ENCODE results near the gene PLCD1.
"Not testable (repeated sequence)": the region's sequence is repeated elsewhere in the genome, so short reads cannot be mapped to it uniquely, and the experiment has no call there.

PLCD1 gene

DNA sequence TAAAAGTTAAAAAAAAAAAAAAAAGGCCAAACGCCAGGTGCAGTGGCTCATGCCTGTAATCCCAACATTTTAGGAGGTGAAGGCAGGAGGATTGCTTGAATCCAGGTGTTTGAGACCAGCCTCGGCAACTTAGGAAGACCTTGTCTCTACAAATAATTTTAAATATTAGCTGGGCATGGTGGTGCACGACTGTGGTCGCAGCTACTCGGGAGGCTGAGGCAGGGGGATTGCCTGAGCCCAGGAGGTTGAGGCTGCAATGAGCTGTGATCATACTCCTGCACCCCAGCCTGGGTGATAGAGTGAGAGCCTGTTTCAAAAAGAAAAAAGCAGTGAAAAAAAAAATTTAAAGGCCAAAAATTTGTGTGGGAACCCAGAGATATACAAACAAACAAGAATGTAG is 6.8 kb upstream of the PLCD1 start:
- no peak for DNase-seq

DNA sequence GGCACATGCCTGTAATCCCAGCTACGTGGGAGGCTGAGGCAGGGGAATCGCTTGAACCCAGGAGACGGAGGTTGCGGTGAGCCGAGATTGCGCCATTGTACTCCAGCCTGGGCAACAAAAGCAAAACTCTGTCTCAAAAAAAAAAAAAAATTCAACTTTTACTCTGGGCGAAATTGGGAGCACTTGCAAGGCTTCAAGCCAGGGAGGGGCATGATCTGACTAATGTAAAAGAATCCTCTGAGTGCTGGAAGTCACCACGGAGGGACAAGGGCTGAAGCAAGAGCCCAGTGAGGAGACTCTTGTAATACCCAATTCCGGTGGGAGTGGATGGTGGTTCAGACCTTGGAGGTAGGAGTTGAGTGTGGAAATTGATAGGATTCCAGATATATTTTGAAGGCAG is 4.9 kb upstream of the PLCD1 start:
- DNase-seq, result not testable (repeated sequence)

DNA sequence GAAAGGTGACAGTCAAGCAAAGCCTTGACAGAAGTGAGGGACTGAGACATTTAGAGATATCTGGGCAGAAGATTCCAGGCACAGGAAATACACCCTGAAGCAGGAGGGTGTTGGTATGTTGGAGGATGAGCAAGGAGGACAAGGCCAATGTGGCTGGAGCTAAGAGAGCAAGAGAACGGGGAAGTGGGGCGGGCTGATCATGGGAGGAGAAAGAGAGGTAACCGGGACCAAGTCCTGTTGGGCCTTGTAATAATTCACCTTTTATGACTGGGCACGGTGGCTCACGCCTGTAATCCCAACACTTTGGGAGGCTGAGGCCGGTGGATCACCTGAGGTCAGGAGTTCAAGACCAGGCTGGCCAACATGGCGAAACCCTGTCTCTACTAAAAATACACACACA is 4.1 kb upstream of the PLCD1 start:
- not testable (repeated sequence) for DNase-seq

DNA sequence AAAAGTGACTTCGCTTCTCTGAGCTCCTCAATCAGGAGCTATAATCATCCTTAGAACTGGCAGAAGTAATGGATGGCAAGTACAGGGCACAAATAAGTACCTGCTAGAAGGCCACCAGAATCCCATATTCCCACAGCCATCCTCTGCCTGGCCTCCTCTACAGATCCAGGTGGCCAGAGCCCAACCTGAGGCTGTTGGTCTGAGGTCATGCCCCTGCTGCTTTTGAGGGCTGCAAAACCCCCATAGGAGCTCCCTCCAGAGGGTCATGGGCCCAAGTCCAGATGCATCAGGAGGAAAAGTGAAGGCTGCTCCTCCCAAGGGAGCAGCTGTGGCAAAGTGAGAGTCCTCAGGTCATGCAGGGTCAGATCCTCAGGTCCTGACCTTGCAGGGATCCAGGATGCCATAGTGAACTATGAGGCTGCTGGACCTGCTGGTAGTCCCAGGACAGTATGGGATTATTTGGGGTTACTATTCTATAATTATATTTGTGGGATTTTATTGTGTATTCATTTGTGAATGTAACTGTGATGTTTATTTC is 3.0 kb upstream of the PLCD1 start:
- DNase-seq, result no peak

DNA sequence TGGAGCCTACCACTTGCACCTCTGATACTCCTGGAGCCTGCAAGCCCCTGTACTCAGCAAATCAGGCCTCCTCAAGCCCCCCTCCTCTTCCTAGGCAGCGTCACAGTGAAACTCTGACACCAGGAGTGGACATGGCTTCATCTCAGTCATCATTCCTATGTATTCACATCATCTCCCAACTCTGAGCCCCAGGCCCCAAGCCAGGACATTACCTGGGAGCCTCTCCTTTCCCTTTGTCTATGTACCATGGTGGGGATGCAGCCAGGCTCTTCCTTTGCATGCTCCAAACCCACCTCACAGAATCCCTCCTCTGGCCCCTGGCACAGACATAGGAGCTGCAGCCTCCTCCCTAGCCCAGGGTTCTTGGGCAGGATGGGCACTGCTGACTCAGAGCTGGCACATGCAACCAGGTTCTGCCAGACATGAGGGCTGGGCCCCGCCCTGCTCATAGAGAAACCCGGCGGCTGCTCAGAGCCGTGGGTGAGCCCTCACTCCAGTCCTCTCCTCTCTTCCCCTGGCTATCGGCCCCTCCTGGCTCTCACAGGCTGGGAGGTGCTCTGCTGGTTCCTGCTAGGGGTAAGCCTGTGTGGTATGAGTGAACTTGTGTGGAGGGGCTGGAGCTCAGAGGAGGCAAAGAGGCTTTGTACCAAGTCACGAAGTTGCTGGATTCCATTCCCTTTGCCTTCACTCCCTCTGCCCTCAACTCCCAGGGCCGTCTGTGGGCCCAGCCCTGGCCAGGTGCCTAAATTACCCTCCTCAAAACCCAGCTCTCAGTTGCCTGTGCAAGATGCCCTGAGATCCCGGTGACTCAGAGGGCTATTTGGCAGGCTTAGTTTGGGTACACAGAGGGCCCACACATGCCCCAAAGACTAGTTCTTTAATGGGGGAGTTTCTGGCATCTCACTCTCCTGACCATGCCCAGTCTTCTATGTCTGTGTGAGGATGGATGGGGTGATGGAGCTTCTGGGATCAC is 1.9 kb upstream of the PLCD1 start:
- DNase-seq, result no peak

DNA sequence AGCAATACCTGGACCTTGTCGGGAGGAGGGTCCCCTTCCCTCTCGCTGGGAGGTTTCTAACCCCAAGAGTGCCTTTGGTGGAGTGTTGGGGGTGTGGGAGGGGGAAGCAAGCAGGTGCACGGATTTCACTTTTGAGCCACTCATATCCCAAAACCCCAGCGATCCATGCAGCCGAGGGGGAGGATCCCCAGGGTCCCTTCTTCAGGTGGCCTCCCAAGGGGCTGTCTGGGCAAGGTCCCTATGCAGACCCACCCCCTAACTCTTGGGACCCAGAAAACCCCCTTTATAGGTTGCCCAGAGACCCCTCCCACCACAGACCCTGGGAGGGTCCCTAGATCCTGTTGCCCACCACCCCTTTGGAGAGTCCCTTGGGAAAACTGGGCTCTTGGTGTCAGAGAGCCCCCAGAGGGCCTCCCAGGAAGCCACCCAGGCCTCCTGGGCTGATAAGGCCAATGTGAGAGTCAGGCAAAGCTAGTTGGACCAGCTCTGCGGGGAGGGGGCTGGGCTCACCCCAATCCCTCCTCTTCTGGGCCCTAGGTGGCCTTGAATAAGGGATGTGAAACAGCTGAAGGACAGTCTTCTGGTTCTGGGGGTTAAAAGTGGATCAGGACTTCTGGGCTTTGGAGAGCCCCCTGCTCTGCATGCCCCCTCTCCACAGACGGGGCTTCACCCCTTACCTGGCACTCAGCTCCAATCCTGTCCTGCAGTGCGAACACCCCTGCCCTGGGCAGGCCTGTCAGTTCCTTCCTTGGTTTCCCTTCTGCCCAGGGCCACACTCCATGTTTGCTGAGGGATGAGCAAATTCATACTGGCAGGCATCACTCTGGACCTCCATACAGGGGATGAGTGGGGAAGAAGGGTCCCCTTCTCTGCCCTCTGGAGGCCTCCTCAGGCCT is 932 bp upstream of the PLCD1 start:
- DNase-seq, result no peak

DNA sequence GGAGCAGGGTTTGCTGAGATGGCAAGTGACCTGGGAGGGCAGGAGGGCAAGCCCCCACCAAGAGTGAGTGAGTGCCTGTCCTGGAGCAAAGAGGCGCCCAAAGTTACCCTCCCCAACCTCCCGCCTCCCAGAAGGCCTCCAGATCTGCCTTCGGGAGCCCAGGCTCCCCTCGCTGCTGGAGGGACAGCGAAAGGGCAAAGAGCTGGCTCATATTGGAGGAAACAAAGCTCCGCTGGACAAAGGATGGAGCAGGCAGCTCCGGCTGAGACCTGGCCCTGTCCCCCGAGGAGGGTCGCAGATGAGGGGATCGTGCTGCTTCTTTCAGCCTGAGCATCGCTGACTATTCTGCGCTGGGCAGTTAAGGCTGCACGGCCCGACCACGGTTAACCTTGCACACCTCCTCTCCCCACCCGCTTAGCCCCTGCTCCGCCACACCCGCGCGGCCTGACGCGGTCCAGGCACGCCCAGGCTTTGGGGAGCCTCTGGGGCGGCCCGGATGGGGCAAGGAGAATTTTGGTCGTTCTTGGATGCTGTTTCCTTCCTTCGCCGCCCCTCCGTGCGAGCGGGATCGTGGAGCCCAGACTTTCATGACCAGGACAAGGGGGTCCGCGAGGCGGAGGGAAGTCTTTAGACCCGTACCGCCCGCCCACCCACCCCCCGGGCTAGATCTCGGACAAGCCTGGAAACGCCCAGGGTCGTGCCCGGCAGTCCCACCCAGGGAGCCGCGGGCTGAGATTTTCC is 651 bp downstream of the PLCD1 start:
- DNase-seq, result no peak

DNA sequence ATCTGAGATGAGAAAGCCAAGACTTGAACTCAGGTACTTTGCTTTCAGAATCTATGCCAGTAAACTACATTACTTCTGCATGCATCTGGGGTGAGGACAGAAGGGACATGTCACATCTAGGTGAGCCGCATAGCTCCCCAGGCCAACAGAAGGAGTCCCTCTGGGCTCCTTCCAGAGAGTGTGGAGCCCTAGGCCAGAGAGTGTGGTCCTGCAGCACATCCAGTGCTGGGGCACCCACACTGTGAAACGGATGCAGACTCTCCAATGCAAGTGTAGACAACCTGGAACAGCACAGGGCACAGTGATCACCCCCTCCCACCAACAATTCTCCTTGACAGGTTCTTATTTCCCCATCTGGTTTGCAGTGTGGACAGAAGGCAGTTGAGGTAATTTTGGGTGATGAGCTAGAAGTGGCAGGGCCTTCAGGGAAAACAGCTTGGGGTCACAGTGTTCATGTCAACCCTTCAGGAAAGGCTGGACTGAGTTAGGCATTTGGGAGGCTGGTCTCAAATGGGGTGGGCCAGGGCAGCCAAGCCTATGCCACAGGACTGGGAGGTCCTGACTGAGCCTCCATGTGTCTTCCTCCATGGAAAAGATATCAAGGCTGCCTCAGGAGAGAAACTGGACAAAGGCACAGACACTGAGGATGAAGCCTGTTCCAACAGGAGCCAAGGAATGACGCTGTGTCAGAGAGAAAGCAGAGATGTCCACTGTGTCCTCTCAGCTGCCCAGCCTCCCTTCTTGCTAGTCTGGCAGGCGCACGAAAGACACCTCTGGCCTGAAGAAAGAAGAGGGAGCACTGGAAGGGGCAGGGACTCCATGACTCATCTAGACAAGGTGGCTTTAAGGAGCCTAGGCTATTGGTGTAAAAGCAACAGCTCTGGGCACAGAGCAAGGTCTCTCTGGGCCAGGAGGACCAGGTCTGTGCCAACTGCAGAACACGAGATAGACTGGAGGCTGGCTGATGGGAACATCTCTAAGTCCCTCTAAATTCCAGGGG is 1.7 kb downstream of the PLCD1 start:
- no peak for DNase-seq

DNA sequence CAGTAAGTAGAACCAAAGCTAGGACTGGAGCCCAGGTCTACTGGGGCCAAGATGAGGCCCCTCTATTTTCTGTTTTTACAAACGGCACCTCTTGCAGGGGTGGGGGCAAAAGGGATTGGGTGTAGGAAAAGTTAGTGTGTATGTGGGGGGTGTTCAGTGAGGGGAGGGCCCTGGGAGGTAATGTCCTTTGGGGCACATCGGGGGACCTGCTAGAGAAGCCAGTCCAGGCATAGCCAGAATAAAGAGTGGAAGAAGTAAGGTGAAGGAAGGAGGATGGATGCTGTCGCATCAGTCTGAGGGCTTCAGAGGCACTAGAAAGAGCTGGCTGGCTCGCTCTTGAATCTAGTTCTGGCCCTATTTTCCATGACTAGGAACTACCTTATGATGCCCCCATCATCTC is 2.6 kb downstream of the PLCD1 start:
- no peak for DNase-seq

DNA sequence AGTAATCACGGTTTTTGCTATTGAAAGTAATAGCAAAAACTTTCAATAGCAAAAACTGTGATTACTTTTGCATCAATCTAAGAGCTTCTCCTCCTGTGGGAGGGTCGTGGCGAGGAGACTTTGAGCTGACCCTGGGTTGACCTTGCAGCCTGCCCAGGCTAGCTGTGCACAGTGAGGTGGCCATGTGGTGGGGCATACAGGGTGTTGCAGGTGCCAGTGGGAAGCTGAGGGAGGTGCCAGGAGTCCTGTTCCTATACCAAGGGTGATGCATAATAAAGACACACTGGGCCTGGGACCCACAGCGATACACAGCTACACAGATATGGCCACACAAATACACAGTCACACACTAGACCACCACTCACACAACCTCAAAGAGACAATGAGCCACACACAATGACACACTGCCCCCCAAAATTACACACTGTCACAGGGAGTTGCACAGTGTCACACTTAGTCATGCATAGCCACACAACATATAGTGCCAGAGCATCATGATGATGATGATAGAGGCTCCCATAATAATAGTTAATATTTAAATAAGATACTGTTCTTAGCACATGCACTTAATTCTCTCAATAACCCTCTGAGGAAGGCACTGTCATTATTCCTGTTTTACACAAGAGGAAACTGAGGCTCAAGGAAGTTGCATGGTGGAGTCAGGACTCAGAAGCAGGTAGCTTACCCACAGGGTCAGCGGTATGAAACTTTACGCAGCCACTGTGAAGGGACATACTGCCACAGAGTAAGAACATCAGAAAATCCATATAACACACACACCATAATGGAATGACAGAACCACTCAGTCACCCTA is 6.3 kb downstream of the PLCD1 start:
- no peak for DNase-seq

DNA sequence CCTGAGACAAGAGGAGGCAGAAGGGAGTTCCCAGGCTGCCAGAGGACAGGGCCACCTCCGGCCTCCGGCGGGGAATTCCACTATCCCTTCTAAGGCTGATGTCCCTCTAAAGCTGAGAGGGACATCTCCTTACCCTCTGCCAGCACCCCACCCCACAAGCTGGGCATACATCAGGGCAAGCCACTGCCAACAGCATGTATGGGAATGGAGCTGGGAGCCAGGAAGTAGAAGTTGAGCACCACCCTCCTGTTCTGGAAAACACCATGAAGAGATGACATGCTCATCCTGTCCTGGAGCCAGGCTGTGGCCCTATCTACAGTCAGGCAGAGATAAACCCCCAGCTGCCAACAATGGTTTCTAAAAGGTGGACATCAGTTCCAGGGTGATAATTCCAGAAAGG is 7.1 kb downstream of the PLCD1 start:
- DNase-seq, result no peak

DNA sequence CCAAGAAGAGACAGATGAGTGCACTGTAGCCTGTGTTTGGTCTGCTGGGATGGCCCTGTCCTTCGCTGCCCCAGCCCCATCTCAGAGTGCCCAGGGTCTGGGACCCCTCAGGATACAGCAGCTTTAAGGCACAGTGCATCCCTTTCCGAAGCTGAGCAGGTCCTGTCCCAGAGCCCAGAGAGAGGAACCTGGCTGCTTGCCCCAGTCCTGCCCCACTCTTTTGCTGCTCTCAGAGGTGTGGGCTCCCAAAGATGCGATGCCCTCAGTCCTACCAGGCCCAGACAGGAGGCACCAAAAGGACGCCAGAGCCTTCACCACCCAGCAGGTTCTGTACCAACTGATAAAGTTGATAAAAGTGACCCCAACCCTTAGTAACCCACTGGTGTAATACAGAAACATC is 8.2 kb downstream of the PLCD1 start:
- DNase-seq, result no peak

DNA sequence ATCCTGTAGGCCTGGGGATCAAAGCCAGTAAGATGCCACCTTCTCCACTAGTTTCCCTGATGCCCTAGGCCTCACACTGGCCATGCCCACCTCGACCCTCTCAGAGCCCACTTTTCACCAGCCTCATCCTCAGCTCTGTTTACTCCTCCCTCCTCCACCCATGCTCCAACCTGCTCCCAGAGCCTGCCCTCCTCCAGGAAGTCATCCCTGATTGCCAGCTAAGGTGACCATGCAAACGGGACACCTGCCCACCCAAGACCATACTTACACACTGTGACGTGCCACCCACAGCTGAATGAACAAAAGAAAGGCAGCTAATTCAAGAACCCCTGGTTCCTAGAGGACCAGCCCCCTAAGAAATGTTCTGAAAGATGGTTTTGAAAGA is 9.1 kb downstream of the PLCD1 start:
- no peak for DNase-seq

DNA sequence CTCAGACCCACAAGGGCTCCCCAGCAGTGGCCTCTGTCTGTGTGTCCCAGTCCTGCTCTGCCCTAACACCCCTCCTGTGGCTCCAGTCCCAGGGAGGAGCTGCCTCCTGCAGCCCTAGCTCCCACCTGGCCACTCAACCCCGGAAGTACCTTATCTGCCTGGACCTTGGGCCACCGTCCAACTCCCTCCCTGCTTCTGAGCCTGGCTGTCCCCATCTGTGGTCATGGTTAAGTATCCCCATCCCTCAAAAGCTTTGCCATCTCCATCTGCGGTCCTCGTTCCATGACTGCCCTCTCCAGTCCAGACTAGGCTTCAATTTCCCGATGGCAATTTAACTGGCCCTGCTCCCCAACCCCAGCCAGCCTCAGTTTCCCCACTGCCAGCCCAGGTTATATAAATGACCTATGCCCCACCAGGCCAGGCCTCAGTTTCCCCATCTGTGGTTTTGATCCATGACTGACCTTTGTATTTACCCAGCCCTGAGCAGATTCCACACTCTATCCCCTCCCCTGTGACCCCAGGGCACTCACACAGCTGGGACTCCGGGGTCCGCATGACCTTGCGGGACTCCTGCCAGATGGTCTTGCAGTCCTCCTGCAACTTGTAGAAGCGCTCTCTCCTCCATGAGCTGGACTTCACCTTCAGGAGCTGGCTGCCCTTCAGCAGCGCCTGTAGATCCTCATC is 9.6 kb downstream of the PLCD1 start:
- DNase-seq, result no peak

DNA sequence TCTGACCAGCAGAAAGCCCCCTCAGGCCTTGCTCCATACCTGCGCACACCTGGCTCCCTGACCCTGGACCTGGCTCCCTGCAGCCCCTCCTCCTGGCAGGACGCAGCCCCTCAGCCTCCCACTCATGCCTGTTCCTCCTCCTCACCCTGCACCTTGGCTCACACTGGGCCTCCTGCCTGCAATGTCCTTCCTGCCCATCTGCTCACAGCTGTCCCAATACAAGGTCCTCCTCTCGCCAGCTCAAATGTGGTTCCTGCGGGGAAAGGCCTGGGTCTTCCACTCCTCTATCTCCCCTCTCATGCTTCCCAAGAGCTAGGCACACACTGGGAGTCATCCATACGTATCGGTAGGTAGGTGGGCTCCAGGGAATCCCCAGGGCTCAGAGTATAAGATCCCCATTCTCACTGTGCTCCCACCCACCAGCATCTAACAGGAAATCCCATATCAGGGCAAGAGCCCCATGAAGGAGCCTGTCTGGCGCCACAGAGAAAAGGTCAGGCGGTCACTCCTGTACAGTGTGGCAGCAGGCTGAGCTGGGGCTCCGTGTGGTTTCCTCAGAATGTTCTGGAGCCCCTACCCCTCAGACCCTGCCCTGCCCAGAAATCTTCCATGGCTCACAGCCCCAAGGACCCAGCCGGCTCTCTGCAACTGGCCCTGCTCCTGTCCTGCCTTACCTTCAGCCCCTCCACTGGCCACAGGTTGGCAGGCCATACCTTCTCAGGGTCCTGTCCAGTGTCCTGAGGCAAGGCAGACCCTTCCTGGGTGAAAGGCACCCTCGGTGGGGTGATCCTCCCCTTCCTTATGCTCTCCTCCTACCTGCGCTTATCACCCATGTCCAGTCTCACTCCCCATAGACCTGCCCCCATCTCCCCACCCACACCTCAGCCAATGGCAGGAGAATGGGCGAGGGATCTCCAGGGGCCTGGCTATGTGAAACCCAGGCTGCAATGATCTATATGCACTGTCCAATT is 10.9 kb downstream of the PLCD1 start:
- DNase-seq, result no peak

DNA sequence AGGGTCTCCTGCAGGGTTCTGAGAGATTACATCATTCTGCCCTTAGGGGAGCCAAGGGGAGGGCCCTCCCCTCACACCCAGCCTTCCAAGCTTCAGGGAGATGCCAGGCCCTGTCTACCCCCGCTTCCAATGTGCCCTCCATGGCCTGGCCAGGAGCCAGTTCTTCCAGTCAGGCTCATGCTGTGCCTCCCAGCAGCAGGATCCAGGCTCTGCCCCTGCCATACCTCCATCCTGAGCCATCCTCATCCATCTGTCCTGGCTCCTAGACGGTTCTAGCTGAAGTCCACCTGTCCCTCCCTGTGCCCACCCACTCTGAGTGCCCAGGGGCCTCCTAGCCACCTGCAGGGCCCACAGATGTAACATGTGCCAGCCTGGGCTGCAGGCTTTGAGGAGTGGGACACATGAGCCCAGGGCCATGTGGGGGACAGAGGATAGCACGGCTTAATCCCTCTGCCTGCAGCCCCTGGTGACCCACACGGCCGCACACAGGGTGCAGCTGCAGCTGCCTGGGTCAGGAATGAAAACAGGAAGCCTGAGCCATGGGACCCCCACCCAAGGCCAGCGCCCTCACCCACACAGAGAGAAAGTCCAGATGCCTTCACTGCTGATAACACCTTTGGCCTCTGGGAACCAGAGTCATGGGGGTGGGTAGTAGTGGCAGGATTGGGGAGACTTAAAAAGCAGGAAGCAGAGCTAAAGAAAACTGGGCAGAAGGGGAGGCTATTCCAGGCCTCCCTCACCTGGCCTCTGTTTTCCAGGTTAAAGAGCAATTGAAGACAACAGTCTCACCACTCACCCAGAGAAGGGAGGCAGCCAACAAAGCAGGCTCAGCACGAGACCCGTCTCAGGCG is 11.8 kb downstream of the PLCD1 start:
- DNase-seq, result no peak

DNA sequence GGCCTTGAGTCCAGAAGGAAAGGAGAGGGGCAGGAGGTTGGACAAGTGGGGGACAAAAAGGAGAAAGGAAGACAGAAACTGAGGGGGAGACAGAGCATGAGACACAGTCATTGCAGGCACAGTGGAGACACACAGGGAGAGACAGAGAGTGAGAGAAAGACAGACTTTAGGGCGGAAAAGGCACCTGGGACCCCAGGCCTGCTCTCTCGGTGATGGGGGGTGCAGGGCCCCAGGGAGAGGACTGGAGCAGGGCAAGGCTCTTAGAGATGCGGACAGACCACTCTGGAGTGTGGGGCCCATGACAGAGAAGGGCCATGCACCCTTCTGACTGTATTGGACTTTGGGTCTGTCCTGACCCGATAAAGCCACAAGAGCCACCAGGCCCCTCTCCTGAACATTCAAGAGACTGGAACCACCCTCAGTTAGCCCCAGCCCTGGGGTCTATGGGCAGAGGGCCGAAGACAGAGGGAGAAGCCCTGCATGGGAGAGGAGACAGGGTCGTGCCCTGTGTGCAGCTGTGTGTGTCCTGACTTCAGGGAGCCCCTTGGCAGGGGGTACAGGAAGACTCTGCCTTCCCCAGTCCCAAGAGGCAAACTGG is 12.5 kb downstream of the PLCD1 start:
- no peak for DNase-seq

All from NCI-H2081 (cell line).